HEK293T (cell line): ENCODE results near the gene COL9A2.

Source experiments
- ARNT ChIP-seq: fragments of 450-650 bp; IDR thresholded peaks from 2 replicates; pipeline ENCODE4 v1.6.1; 2017; ENCODE audit warnings: mild to moderate bottlenecking
- BHLHE40 ChIP-seq: fragments of 450-650 bp; IDR thresholded peaks from 2 replicates; pipeline ENCODE4 v1.6.1; 2016; ENCODE audit warnings: mild to moderate bottlenecking, moderate library complexity, borderline replicate concordance
- CTBP1 ChIP-seq: fragments of 450-650 bp; IDR thresholded peaks from 2 replicates; pipeline ENCODE4 v1.6.1; 2016; ENCODE audit warnings: borderline replicate concordance
- FOXK2 ChIP-seq: fragments of 450-650 bp; IDR thresholded peaks from 2 replicates; pipeline ENCODE4 v1.6.1; 2016; ENCODE audit warnings: mild to moderate bottlenecking
- LEF1 ChIP-seq: fragments of 450-650 bp; IDR thresholded peaks from 2 replicates; pipeline ENCODE4 v1.6.1; 2017; ENCODE audit warnings: mild to moderate bottlenecking, borderline replicate concordance
- NFRKB ChIP-seq: fragments of 450-650 bp; IDR thresholded peaks from 2 replicates; pipeline ENCODE4 v1.6.1; 2016; ENCODE audit warnings: mild to moderate bottlenecking, moderate library complexity
- SP1 ChIP-seq: fragments of 450-650 bp; IDR thresholded peaks from 2 replicates; pipeline ENCODE4 v1.6.1; 2017
- TARDBP ChIP-seq: fragments of 450-650 bp; IDR thresholded peaks from 2 replicates; pipeline ENCODE4 v1.6.1; 2016
- ZNF384 ChIP-seq: fragments of 450-650 bp; IDR thresholded peaks from 2 replicates; pipeline ENCODE4 v1.6.1; 2016

DNA sequence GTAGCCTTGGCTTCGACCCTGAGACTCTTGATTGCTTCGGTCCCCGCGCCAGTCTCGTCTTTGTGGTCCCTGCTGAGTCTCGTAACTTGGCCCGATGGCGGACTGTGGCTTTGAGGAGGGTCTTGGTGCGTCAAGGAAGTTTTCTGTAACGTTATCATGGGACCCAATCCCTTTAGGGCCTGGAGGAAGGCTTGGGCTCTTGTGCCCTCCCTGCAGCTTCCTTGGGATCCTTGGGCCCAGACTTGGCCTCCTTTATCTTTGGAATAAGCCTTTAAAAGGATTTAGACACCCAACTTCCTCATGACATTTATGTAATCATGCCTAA lies 58.7 kb downstream of the COL9A2 start:
- TF ChIP-seq CTBP1 (no peak), FOXK2 (no peak), ZNF384 (no peak), BHLHE40 (no peak), SP1 (no peak), ARNT (no peak), NFRKB (no peak), TARDBP (no peak), LEF1 (no peak)
